Activated CD8-positive, alpha-beta memory T cell treated with anti-CD3 and anti-CD28 coated beads for 48 hours (primary cell): ENCODE measurements around the gene DIPK1A.

Experiments
- DNase-seq, 3 experiments: peaks; one replicate each; pipeline ENCODE4 v3.0.0-alpha.2; 2020; ENCODE audit warnings: low read depth in 2 of 3, low spot score in 2 of 3

The DIPK1A gene

GRCh38 chr1:92843429-92844352 lies 117.6 kb downstream of the DIPK1A start:
- no peak for DNase-seq

GRCh38 chr1:92843046-92843423 lies 118.2 kb downstream of the DIPK1A start:
- no peak for DNase-seq

- no peak for DNase-seq
Measured at GRCh38 chr1:92842082-92843045, 118.9 kb downstream of the DIPK1A start.

- DNase-seq, result no peak
Measured at GRCh38 chr1:92840600-92840999, 120.7 kb downstream of the DIPK1A start.

- DNase-seq, result no peak
Measured at GRCh38 chr1:92839442-92839841, 121.8 kb downstream of the DIPK1A start.

- no peak for DNase-seq
Measured at GRCh38 chr1:92838519-92838918, 122.7 kb downstream of the DIPK1A start.

GRCh38 chr1:92837062-92837461 lies 124.2 kb downstream of the DIPK1A start:
- DNase-seq, result no peak

- DNase-seq, result no peak
Measured at GRCh38 chr1:92834617-92835016, 126.6 kb downstream of the DIPK1A start.

- no peak for DNase-seq
Measured at GRCh38 chr1:92833840-92834239, 127.4 kb downstream of the DIPK1A start.

- no peak for DNase-seq
Measured at GRCh38 chr1:92832537-92833114, 128.6 kb downstream of the DIPK1A start.

GRCh38 chr1:92831762-92832536 lies 129.3 kb downstream of the DIPK1A start, which contains the start of gene RPL5:
RPL5 (plus strand) TSS chr1:92832040; CDS start chr1:92832115, 75 bp downstream.
- peak; percentile 94 to 96 (median 95) for DNase-seq

GRCh38 chr1:92831368-92831761 lies 129.9 kb downstream of the DIPK1A start:
- DNase-seq, result no peak

GRCh38 chr1:92826792-92827191 lies 134.5 kb downstream of the DIPK1A start:
- DNase-seq, result no peak

- DNase-seq, result no peak
Measured at GRCh38 chr1:92822879-92823278, 138.4 kb downstream of the DIPK1A start.

GRCh38 chr1:92820551-92820950 lies 140.7 kb downstream of the DIPK1A start:
- no peak for DNase-seq

- no peak for DNase-seq
Measured at GRCh38 chr1:92820024-92820423, 141.2 kb downstream of the DIPK1A start.

GRCh38 chr1:92817986-92818764 lies 143.1 kb downstream of the DIPK1A start:
- no peak for DNase-seq

GRCh38 chr1:92817137-92817697 lies 144.0 kb downstream of the DIPK1A start:
- no peak for DNase-seq

- DNase-seq, result no peak
Measured at GRCh38 chr1:92816732-92817131, 144.5 kb downstream of the DIPK1A start.
